Spleen (tissue), 11 donors: ENCODE data around the gene IMMP2L. TPM values are rescaled to one million over a fixed set of nuclear protein-coding genes. Genes with fewer than 3 reads are reported as not detected.
"Not testable (repeated sequence)": the region's sequence is repeated elsewhere in the genome, so short reads cannot be mapped to it uniquely, and the experiment has no call there.

Source experiments
- DNase-seq: peaks from one replicate; pipeline ENCODE4 v3.0.0-alpha.2; 2020
- H3K27ac ChIP-seq, 8 donors: fragments of 200-600 bp; sonication (generic) in 7 of 8; 1 replicate in 4 of 8; 2 replicates in 4 of 8; pipeline versions ENCODE4 v1.5.0 to v1.8.0; 2016 to 2021; ENCODE audit warnings: inconsistent platforms in 4 of 8, mild to moderate bottlenecking in 4 of 8, moderate library complexity in 1 of 8
- H3K27me3 ChIP-seq, 7 donors: fragments of 200-600 bp; sonication (generic) in 6 of 7; replicated peaks in 1 of 7; 1 replicate in 4 of 7; 2 replicates in 3 of 7; pipeline versions ENCODE4 v1.5.0 to v1.8.0; 2016 to 2021; ENCODE audit warnings: inconsistent platforms in 3 of 7, mild to moderate bottlenecking in 1 of 7
- H3K36me3 ChIP-seq, 6 donors: fragments of 200-600 bp; sonication (generic) in 5 of 6; 1 replicate in 4 of 6; 2 replicates in 2 of 6; pipeline versions ENCODE4 v1.5.0 to v1.8.0; 2016 to 2021; ENCODE audit warnings: inconsistent platforms in 2 of 6
- H3K4me1 ChIP-seq, 6 donors: fragments of 200-600 bp; sonication (generic) in 5 of 6; 1 replicate in 3 of 6; 2 replicates in 3 of 6; pipeline versions ENCODE4 v1.5.0 to v1.8.0; 2016 to 2021; ENCODE audit warnings: inconsistent platforms in 3 of 6
- H3K4me3 ChIP-seq, 8 donors: fragments of 200-600 bp; sonication (generic) in 7 of 8; 1 replicate in 4 of 8; 2 replicates in 4 of 8; pipeline versions ENCODE4 v1.5.0 to v1.8.0; 2016 to 2021; ENCODE audit warnings: inconsistent platforms in 4 of 8, mild to moderate bottlenecking in 4 of 8, moderate library complexity in 2 of 8
- H3K9me3 ChIP-seq, 8 donors: fragments of 200-600 bp; sonication (generic) in 7 of 8; 1 replicate in 4 of 8; 2 replicates in 4 of 8; pipeline versions ENCODE4 v1.5.0 to v1.8.0; 2016 to 2021; ENCODE audit warnings: inconsistent platforms in 4 of 8
- CTCF ChIP-seq, 11 experiments: fragments of 200-600 bp in 7 of 11; fragments of 450-650 bp in 4 of 11; sonication (generic) in 4 of 11; IDR thresholded peaks in 8 of 11; conservative IDR thresholded peaks in 3 of 11; 1 replicate in 7 of 11; 2 replicates in 4 of 11; pipeline versions ENCODE4 v1.4.0 to v1.8.0; 2016 to 2021; ENCODE audit warnings: antibody characterized with exemption in 11 of 11, inconsistent platforms in 4 of 11, mild to moderate bottlenecking in 1 of 11
- POLR2A ChIP-seq, 3 donors: fragments of 450-650 bp; IDR thresholded peaks; one replicate each; pipeline ENCODE4 v1.5.1; 2017; ENCODE audit warnings: antibody characterized with exemption in 3 of 3, mild to moderate bottlenecking in 1 of 3
- POLR2AphosphoS5 ChIP-seq, 3 donors: sonication (generic); formaldehyde crosslinking; IDR thresholded peaks; one replicate each; pipeline ENCODE4 v1.5.1; 2017; ENCODE audit warnings: antibody characterized with exemption in 3 of 3
- WGBS, 5 donors: extraction: QIAGEN DNeasy Blood & Tissue Kit in 3 of 5; methylation state at CpG; one replicate each; pipeline versions ENCODE4 v1.1.5 to v1.1.7; 2013 to 2018; 5-methylcytosine and 5-hydroxymethylcytosine counted together
- intact Hi-C: fragments of 100-400 bp; cut with DNase I; formaldehyde crosslinking; loops from one replicate; pipeline ENCODE4 v1.15.0; 2023; ENCODE audit warnings: low total_unique reads
- polyA plus RNA-seq, 3 donors: library from polyadenylated mRNA; stranded (reverse); fragments of 200-250 nt; gene quantifications; one replicate each; pipeline ENCODE4 v1.2.1, GENCODE V29; 2013
- total RNA-seq, 7 donors: library from RNA; depleted of rRNA in 3 of 7; stranded (reverse); fragments of >200 nt in 3 of 7; fragmentation: NEBNext Ultra II Directional in 4 of 7; extraction: Animal tissue kit (Norgen Biotek cat#: 25700) in 4 of 7; gene quantifications; one replicate each; pipeline versions ENCODE4 v1.1.0 to v1.2.1, GENCODE V29; 2016 to 2021
- donor health status: healthy with polysubstance abuse.
- donor health status: DM: no; HTN: no; CAD: no; lungs with moderate emphysema.
- donor health status: DM: no; HTN: no; CAD: no.
- donor health status: Bipolar disorder and iron deficiency.
- donor health status: healthy.
- donor health status: DM: no; HTN: no; CAD: no.
- donor health status: DM: yes; HTN: yes; CAD: no.

IMMP2L gene
- total and polyA plus RNA-seq, 10 donors = 6.5 to 32.7 (median 9.8) TPM

GRCh38 chr7:111290419-111290818 is 271.9 kb downstream of the IMMP2L start:
- intact Hi-C loops = no loop called here
- 74 to 88% (median 82%) methylated on average over 1 of the region's 1 CpG for WGBS, 5 donors

GRCh38 chr7:111288441-111288840 is 273.9 kb downstream of the IMMP2L start:
- intact Hi-C loops, DNase-seq, H3K36me3 ChIP-seq, H3K27ac ChIP-seq, H3K27me3 ChIP-seq, H3K4me3 ChIP-seq: not testable (repeated sequence)
- peaks cover 0 to 10% (median 0%) of the 10 kb centered on the region in 6 donors for H3K4me1 ChIP-seq
- WGBS, 5 donors = 69 to 79% (median 73%) methylated on average over 3 of the region's 3 CpGs
- peaks cover 0 to 15% (median 10%) of the 10 kb centered on the region in 8 donors for H3K9me3 ChIP-seq

More at GRCh38 chr7:111290419-111290818, 271.9 kb downstream of the IMMP2L start:
- Histone ChIP-seq H3K4me3 (no peak overlapping the region), H3K9me3 (peaks cover 0 to 15% (median 10%) of the 10 kb centered on the region in 8 donors), H3K27me3 (no peaks in the 10 kb centered on the region), H3K36me3 (no peaks in the 10 kb centered on the region), H3K27ac (no peak overlapping the region), H3K4me1 (peaks cover 0 to 10% (median 0%) of the 10 kb centered on the region in 6 donors)
- TF ChIP-seq POLR2A (IDR thresholded peaks at IDR 0.05) = no peak
- TF ChIP-seq POLR2AphosphoS5 (IDR thresholded peaks at IDR 0.05) = no peak
- TF ChIP-seq CTCF (IDR thresholded peaks at IDR 0.05 in 8 of 11, conservative IDR thresholded peaks at IDR 0.05 in 3 of 11) = no peak
- no peak for DNase-seq

GRCh38 chr7:111282626-111283025 is 279.7 kb downstream of the IMMP2L start:
- H3K4me1 ChIP-seq = no peaks in the 10 kb centered on the region
- H3K27me3 ChIP-seq = no peaks in the 10 kb centered on the region
- H3K9me3 ChIP-seq = no peaks in the 10 kb centered on the region
- no peak for DNase-seq
- H3K27ac ChIP-seq = no peak overlapping the region
- WGBS, 5 donors = 93 to 98% (median 95%) methylated on average over 2 of the region's 2 CpGs
- no peak overlapping the region for H3K4me3 ChIP-seq
- intact Hi-C loops = no loop called here
- H3K36me3 ChIP-seq = no peaks in the 10 kb centered on the region
- TF ChIP-seq POLR2A (IDR thresholded peaks at IDR 0.05) (no peak), CTCF (IDR thresholded peaks at IDR 0.05 in 8 of 11, conservative IDR thresholded peaks at IDR 0.05 in 3 of 11) (no peak), POLR2AphosphoS5 (IDR thresholded peaks at IDR 0.05) (no peak)

- WGBS, 5 donors = 78 to 91% (median 86%) methylated on average over 5 of the region's 5 CpGs
- H3K4me1 ChIP-seq = no peaks in the 10 kb centered on the region
- H3K27ac ChIP-seq = no peak overlapping the region
- DNase-seq = no peak
- H3K27me3 ChIP-seq = no peaks in the 10 kb centered on the region
- H3K9me3 ChIP-seq = peaks cover 0 to 8% (median 0%) of the 10 kb centered on the region in 8 donors
- no peak overlapping the region for H3K4me3 ChIP-seq
- TF ChIP-seq CTCF (IDR thresholded peaks at IDR 0.05 in 8 of 11, conservative IDR thresholded peaks at IDR 0.05 in 3 of 11) = no peak
- no peak for TF ChIP-seq POLR2A (IDR thresholded peaks at IDR 0.05)
- no peak for TF ChIP-seq POLR2AphosphoS5 (IDR thresholded peaks at IDR 0.05)
- intact Hi-C loops = no loop called here
- H3K36me3 ChIP-seq = no peaks in the 10 kb centered on the region
Measured at GRCh38 chr7:111274857-111275256, 287.4 kb downstream of the IMMP2L start.

GRCh38 chr7:111272092-111272491 is 290.2 kb downstream of the IMMP2L start:
- intact Hi-C loops = no loop called here
- no peaks in the 10 kb centered on the region for H3K4me1 ChIP-seq
- no peaks in the 10 kb centered on the region for H3K27me3 ChIP-seq
- TF ChIP-seq POLR2AphosphoS5 (IDR thresholded peaks at IDR 0.05) = no peak
- no peak for TF ChIP-seq POLR2A (IDR thresholded peaks at IDR 0.05)
- TF ChIP-seq CTCF (IDR thresholded peaks at IDR 0.05 in 8 of 11, conservative IDR thresholded peaks at IDR 0.05 in 3 of 11) = no peak
- peaks cover 0 to 8% (median 0%) of the 10 kb centered on the region in 8 donors for H3K9me3 ChIP-seq
- H3K36me3 ChIP-seq = no peaks in the 10 kb centered on the region
- H3K4me3 ChIP-seq = no peak overlapping the region
- no peak for DNase-seq
- H3K27ac ChIP-seq = no peak overlapping the region

GRCh38 chr7:111270794-111271193 is 291.5 kb downstream of the IMMP2L start:
- WGBS, 5 donors = 49 to 100% (median 89%) methylated on average over 2 of the region's 2 CpGs
- H3K27ac ChIP-seq, intact Hi-C loops, H3K9me3 ChIP-seq, H3K4me3 ChIP-seq, H3K27me3 ChIP-seq, H3K36me3 ChIP-seq, H3K4me1 ChIP-seq, DNase-seq: not testable (repeated sequence)
